ENCODE measurements around the gene SFRP5.

- TF ChIP-seq CTCF (IDR thresholded peaks at IDR 0.05) (no peak), ZFX (IDR thresholded peaks at IDR 0.05; ENCODE audit: borderline replicate concordance) (no peak)
Measured at GRCh38 chr10:97814996-97815395, 43.2 kb upstream of the SFRP5 start.

Measured in 22Rv1 (cell line).